Measurements from ENCODE around the gene PRRT1. TPM values are rescaled to one million over a fixed set of nuclear protein-coding genes. Genes with fewer than 3 reads are reported as not detected.
A peak's percentile ranks its signal among the peaks of the same experiment; 100 is the strongest.

Gene PRRT1
- total RNA-seq, 2 donors from 2014 or later: 3.8 to 6.8 TPM

DNA sequence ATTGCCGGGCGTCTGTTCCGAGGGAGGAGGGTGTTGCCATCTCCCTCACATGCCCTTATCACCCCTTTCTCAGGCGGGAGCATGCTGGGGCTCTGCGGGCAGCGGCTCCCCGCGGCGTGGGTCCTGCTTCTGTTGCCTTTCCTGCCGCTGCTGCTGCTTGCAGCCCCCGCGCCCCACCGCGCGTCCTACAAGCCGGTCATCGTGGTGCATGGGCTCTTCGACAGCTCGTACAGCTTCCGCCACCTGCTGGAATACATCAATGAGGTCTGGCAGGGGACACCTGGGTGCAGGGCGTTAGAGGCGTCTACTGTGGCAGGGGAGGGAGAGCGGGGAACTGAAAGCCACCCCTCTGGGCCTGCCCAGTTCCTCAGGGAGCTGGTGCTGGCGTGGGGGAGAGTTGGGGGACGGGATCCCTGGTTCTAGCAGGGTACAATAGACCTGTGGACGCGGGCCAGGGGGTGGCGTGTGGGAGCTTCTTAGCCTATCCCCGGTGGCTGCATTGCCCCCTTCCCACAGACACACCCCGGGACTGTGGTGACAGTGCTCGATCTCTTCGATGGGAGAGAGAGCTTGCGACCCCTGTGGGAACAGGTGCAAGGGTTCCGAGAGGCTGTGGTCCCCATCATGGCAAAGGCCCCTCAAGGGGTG is 2.9 kb upstream of the PRRT1 start:
- Histone ChIP-seq H3K27me3 (replicated peaks; ENCODE audit: insufficient read depth) (no peaks in the 10 kb centered on the region), H3K4me1 (ENCODE audit: control insufficient read depth in 1 of 2, low read depth in 2 of 2) (peaks cover 19 to 47% of the 10 kb centered on the region in 2 donors), H3K36me3 (peaks cover 11% of the 10 kb centered on the region), H3K27ac (peak overlapping the region; percentile 94 to 96), H3K4me3 (peak overlapping the region; percentile 94), H3K9me3 (no peaks in the 10 kb centered on the region)
- ATAC-seq (ENCODE audit: insufficient number of reproducible peaks, low FRiP score, low read depth) (peak; percentile 41), DNase-seq (ENCODE audit: low spot score) (peak; percentile 29)
- TF ChIP-seq, protein P1, sequence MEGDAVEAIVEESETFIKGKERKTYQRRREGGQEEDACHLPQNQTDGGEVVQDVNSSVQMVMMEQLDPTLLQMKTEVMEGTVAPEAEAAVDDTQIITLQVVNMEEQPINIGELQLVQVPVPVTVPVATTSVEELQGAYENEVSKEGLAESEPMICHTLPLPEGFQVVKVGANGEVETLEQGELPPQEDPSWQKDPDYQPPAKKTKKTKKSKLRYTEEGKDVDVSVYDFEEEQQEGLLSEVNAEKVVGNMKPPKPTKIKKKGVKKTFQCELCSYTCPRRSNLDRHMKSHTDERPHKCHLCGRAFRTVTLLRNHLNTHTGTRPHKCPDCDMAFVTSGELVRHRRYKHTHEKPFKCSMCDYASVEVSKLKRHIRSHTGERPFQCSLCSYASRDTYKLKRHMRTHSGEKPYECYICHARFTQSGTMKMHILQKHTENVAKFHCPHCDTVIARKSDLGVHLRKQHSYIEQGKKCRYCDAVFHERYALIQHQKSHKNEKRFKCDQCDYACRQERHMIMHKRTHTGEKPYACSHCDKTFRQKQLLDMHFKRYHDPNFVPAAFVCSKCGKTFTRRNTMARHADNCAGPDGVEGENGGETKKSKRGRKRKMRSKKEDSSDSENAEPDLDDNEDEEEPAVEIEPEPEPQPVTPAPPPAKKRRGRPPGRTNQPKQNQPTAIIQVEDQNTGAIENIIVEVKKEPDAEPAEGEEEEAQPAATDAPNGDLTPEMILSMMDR (IDR thresholded peaks at IDR 0.05): peak; percentile 63

DNA sequence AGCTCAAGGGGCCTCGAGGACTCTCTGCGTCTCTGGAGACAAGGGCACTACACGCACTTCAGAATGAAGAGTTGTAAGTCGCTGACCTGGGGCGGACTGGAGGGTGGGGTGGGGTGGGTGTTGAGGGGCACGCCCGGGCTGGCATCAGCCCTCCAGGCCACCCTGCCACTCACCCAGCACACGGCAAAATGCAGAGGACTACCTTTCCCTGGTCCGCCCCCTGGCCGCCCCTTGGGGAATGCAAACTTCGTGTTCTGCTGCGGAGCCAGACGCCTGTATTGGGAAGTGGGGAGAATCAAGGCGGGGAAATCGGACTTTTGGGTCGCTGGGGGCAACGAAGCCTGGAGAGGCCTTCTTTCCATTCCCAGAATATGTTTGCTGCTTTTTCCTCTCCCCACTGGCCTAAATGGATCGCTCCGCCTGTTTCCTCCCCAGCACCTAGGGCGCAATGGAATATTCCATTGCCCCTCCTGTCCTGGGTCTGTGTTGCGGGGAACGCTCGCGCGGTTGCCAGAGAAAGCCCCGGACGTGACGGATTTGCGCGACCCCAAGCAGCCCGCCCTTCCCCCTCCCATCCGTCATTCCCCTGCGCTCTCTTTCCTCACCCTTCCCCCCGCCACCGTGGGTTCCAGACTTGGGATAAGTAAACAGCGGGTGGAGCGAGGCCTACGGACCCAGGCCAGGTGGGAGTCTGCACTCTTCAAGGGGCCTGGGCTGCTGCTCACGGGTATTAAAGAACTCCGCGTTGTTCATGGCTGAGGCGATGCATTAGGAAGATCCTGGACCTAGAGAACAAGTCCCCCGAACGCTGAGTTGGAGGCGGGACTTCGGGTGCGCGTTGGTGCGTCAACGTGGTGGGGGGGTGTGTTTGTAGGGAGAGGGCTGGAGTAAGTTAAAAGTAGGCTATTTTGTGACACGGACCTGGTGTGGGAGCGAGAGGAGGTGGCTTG is 2.1 kb upstream of the PRRT1 start, which contains the start of gene PPT2:
TSS of gene PPT2 (plus strand) at position 578 of the 950 bp plus-strand sequence. CDS start 454 bp downstream, outside the sequence.
- Histone ChIP-seq H3K27me3 (replicated peaks; ENCODE audit: insufficient read depth) (no peaks in the 10 kb centered on the region), H3K27ac (peak within 1 kb of the TSS; percentile 94 to 96), H3K36me3 (peaks cover 11% of the 10 kb centered on the region), H3K4me3 (peak within 1 kb of the TSS; percentile 94), H3K9me3 (no peaks in the 10 kb centered on the region), H3K4me1 (ENCODE audit: control insufficient read depth in 1 of 2, low read depth in 2 of 2) (peaks cover 19 to 51% of the 10 kb centered on the region in 2 donors)
- DNase-seq (ENCODE audit: low spot score): peak; percentile 75
- peak; percentile 62 for ATAC-seq (ENCODE audit: insufficient number of reproducible peaks, low FRiP score, low read depth)
- TF ChIP-seq, protein P1 (IDR thresholded peaks at IDR 0.05): no peak

DNA sequence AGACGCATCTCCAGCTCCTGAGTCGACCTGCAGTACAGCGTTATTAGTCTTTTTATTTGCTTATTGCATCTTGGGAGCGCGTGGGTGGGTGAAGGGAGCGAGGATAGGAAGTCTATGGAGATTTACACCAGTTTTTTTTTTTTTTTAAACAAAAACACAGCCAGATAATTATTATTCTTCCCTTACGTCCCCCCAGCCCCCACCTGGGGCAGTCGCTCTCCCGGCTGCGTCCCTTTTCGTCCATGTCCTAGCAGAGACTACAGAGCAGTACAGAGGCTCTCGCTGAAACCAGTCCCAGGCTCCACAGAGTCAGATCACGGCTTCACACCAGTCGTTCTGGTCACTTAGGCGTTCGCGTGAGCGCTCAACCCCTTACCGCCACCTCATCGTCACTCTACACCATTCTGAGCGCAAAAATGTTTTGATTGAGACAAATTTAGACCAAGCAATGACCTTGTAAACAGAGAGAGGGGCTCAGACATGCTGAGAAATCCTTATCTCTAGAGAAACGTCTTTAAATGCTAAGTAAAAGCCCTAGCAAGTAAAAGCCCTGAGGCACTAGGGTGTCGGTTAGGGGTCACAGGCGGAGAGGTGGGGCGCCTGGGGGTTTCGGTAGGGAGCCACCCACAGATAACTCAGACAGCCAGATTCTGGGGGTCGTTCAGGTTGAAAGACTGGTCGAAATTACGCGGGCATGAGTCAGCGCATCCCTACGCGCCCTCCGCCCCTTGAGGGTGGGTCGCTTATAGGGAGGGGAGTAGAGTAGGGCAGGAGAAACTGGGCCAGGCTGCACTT is 1.2 kb upstream of the PRRT1 start:
- no peak for ATAC-seq (ENCODE audit: insufficient number of reproducible peaks, low FRiP score, low read depth)
- peaks cover 6% of the 10 kb centered on the region for H3K36me3 ChIP-seq
- TF ChIP-seq, protein P1 (IDR thresholded peaks at IDR 0.05): no peak
- peak overlapping the region; percentile 94 to 96 for H3K27ac ChIP-seq
- H3K9me3 ChIP-seq: no peaks in the 10 kb centered on the region
- H3K4me1 ChIP-seq (ENCODE audit: control insufficient read depth in 1 of 2, low read depth in 2 of 2): peaks cover 19 to 51% of the 10 kb centered on the region in 2 donors
- H3K27me3 ChIP-seq (replicated peaks; ENCODE audit: insufficient read depth): no peaks in the 10 kb centered on the region
- H3K4me3 ChIP-seq: peak overlapping the region; percentile 94
- no peak for DNase-seq (ENCODE audit: low spot score)

DNA sequence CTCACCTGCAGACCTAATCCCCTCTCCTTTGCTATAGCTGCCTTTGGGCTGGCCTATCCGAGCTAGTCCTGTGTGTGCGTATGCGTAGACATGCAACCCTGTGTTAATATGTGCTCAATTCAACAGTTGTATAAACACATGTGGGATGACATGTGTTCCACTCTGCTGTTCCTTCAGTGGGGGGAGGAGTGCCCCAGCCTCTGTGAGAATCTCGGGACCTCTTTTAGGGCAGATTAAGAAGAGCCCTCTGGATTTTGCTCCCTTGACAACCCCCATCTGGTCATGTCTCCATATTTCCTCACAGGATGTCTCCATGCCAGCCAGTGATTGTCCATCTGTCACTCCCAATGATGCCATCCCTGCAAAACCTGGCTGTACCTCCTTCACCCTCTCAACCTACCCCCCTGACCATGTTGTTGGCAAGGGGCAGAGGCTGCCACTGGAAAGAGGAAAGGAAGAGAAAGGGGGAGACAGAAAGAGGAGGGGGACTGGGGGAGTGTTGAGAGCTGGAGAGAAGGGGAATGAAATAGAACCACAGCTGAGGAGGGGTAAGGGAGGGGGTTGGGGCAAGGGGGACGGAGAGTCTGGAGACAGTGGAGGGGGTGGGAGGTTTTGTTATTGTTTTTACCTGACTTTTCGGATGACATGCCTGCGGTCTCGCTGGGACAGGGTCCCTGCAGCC is 417 bp downstream of the PRRT1 start:
- H3K36me3 ChIP-seq: no peaks in the 10 kb centered on the region
- peak overlapping the region; percentile 48 to 61 for H3K27ac ChIP-seq
- peaks cover 19 to 51% of the 10 kb centered on the region in 2 donors for H3K4me1 ChIP-seq (ENCODE audit: control insufficient read depth in 1 of 2, low read depth in 2 of 2)
- DNase-seq (ENCODE audit: low spot score) (no peak), ATAC-seq (ENCODE audit: insufficient number of reproducible peaks, low FRiP score, low read depth) (no peak)
- H3K9me3 ChIP-seq: no peaks in the 10 kb centered on the region
- peak overlapping the region; percentile 94 for H3K4me3 ChIP-seq
- H3K27me3 ChIP-seq (replicated peaks; ENCODE audit: insufficient read depth): no peaks in the 10 kb centered on the region
- TF ChIP-seq, protein P1 (IDR thresholded peaks at IDR 0.05): no peak

Data from thoracic aorta (tissue), 2 donors.